Liver (tissue), 9 donors: ENCODE results near the gene HDLBP. TPM values are rescaled to one million over a fixed set of nuclear protein-coding genes. Genes with fewer than 3 reads are reported as not detected.

Experiments
- DNase-seq: peaks from one replicate; pipeline ENCODE4 v3.0.0-alpha.2; 2017; ENCODE audit warnings: low spot score
- H3K27ac ChIP-seq, 2 donors: one replicate each; pipeline ENCODE4 v1.7.0; 2013; ENCODE audit warnings: inconsistent platforms in 2 of 2, low read length in 2 of 2, control low read depth in 1 of 2, low read depth in 1 of 2, mild to moderate bottlenecking in 1 of 2
- H3K27me3 ChIP-seq, 4 donors: one replicate each; pipeline versions ENCODE4 v1.6.1 to v1.7.0; 2013; ENCODE audit warnings: low read length in 3 of 4, inconsistent platforms in 1 of 4, mild to moderate bottlenecking in 1 of 4, moderate library complexity in 1 of 4; ENCODE audit not compliant: control insufficient read depth in 4 of 4, insufficient read depth in 4 of 4
- H3K36me3 ChIP-seq, 4 donors: one replicate each; pipeline versions ENCODE4 v1.6.1 to v1.7.0; 2013; ENCODE audit warnings: low read length in 3 of 4, mild to moderate bottlenecking in 3 of 4, low read depth in 1 of 4, moderate library complexity in 1 of 4; ENCODE audit not compliant: control insufficient read depth in 4 of 4, insufficient read depth in 3 of 4
- H3K4me1 ChIP-seq, 4 donors: one replicate each; pipeline versions ENCODE4 v1.6.1 to v1.7.0; 2013; ENCODE audit warnings: low read length in 3 of 4, mild to moderate bottlenecking in 3 of 4, moderate library complexity in 1 of 4; ENCODE audit not compliant: control insufficient read depth in 4 of 4, insufficient read depth in 4 of 4
- H3K4me3 ChIP-seq, 3 donors: one replicate each; pipeline versions ENCODE4 v1.6.1 to v1.7.0; 2013; ENCODE audit warnings: low read length in 3 of 3, control low read depth in 1 of 3, low read depth in 1 of 3, mild to moderate bottlenecking in 1 of 3
- H3K9ac ChIP-seq, 2 donors: one replicate each; pipeline ENCODE4 v1.7.0; 2013; ENCODE audit warnings: low read length in 2 of 2, mild to moderate bottlenecking in 2 of 2, moderate library complexity in 2 of 2, control low read depth in 1 of 2, low read depth in 1 of 2
- H3K9me3 ChIP-seq, 4 donors: one replicate each; pipeline versions ENCODE4 v1.6.1 to v1.7.0; 2013; ENCODE audit warnings: low read length in 3 of 4; ENCODE audit not compliant: control insufficient read depth in 4 of 4
- EGR1 ChIP-seq, 2 donors: IDR thresholded peaks; 2 replicates each; pipeline ENCODE4 v1.6.1; 2016 to 2018; ENCODE audit warnings: antibody characterized with exemption in 2 of 2, low read depth in 2 of 2
- FOXA1 ChIP-seq: IDR thresholded peaks from 2 replicates; pipeline ENCODE4 v1.6.1; 2016; ENCODE audit warnings: antibody characterized with exemption
- FOXA2 ChIP-seq: IDR thresholded peaks from 2 replicates; pipeline ENCODE4 v1.6.1; 2016; ENCODE audit warnings: antibody characterized with exemption
- GABPA ChIP-seq, 2 donors: IDR thresholded peaks in 1 of 2; conservative IDR thresholded peaks in 1 of 2; 2 replicates each; pipeline ENCODE4 v1.6.1; 2016; ENCODE audit warnings: antibody characterized with exemption in 2 of 2, mild to moderate bottlenecking in 1 of 2, moderate library complexity in 1 of 2
- HNF4A ChIP-seq, 2 donors: conservative IDR thresholded peaks; 2 replicates each; pipeline ENCODE4 v1.6.1; 2016; ENCODE audit warnings: antibody characterized with exemption in 2 of 2, mild to moderate bottlenecking in 2 of 2
- HNF4G ChIP-seq: IDR thresholded peaks from 2 replicates; pipeline ENCODE4 v1.6.1; 2016; ENCODE audit warnings: antibody characterized with exemption
- JUND ChIP-seq, 2 donors: IDR thresholded peaks; 2 replicates each; pipeline ENCODE4 v1.6.1; 2016; ENCODE audit warnings: antibody characterized with exemption in 2 of 2
- NR2F2 ChIP-seq: IDR thresholded peaks from 2 replicates; pipeline ENCODE4 v1.6.1; 2016; ENCODE audit warnings: antibody characterized with exemption
- RAD21 ChIP-seq, 2 donors: IDR thresholded peaks; 2 replicates each; pipeline ENCODE4 v1.6.1; 2016; ENCODE audit warnings: antibody characterized with exemption in 2 of 2, mild to moderate bottlenecking in 2 of 2
- RXRA ChIP-seq, 2 donors: IDR thresholded peaks; 2 replicates each; pipeline ENCODE4 v1.6.1; 2017 to 2018; ENCODE audit warnings: antibody characterized with exemption in 2 of 2, mild to moderate bottlenecking in 1 of 2
- SP1 ChIP-seq: IDR thresholded peaks from 2 replicates; pipeline ENCODE4 v1.6.1; 2018; ENCODE audit warnings: antibody characterized with exemption, mild to moderate bottlenecking
- TAF1 ChIP-seq: conservative IDR thresholded peaks from 2 replicates; pipeline ENCODE4 v1.6.1; 2016; ENCODE audit warnings: antibody characterized with exemption, mild to moderate bottlenecking
- YY1 ChIP-seq: IDR thresholded peaks from 2 replicates; pipeline ENCODE4 v1.6.1; 2016; ENCODE audit warnings: antibody characterized with exemption, mild to moderate bottlenecking
- WGBS: extraction: QIAGEN DNeasy Blood & Tissue Kit; methylation state at CpG from one replicate; pipeline ENCODE4 v1.1.7; 2013; 5-methylcytosine and 5-hydroxymethylcytosine counted together
- polyA plus RNA-seq, 2 donors: library from polyadenylated mRNA; stranded (reverse) in 1 of 2; unstranded in 1 of 2; fragments of 200-250 nt in 1 of 2; fragments of >200 nt in 1 of 2; fragmentation: Nextera tagmentation in 1 of 2; extraction: Ambion mirVana in 1 of 2; gene quantifications; one replicate each; pipeline versions ENCODE4 v1.2.1 to v1.2.3, GENCODE V29; 2013 to 2015
- total RNA-seq, 2 donors: library from RNA; depleted of rRNA; stranded (reverse); fragments of >200 nt; gene quantifications; one replicate each; pipeline ENCODE4 v1.2.3, GENCODE V29; 2014
- TF ChIP-seq, protein P1 (sequence below): IDR thresholded peaks from 2 replicates; pipeline ENCODE4 v1.6.1; 2016; ENCODE audit warnings: antibody characterized with exemption
- TF ChIP-seq, protein P2 (sequence below): IDR thresholded peaks from 2 replicates; pipeline ENCODE4 v1.6.1; 2016; ENCODE audit warnings: antibody characterized with exemption, mild to moderate bottlenecking
- TF ChIP-seq, protein P3 (sequence below): fragments of 150-350 bp; IDR thresholded peaks from 2 replicates; pipeline ENCODE4 v1.5.1; 2017; ENCODE audit warnings: improper control_type of control experiment, low read depth, low read length; ENCODE audit not compliant: missing input control
- TF ChIP-seq, protein P4 (sequence below): IDR thresholded peaks from 2 replicates; pipeline ENCODE4 v1.6.1; 2016; ENCODE audit warnings: antibody characterized with exemption
- TF ChIP-seq, protein P5 (sequence below): IDR thresholded peaks from 2 replicates; pipeline ENCODE4 v1.6.1; 2016; ENCODE audit warnings: antibody characterized with exemption
- donor health status: healthy.
- donor health status: healthy.
- donor health status: healthy.
- donor health status: healthy.
- donor health status: healthy.

Gene HDLBP
- total and polyA plus RNA-seq, 4 donors, result 219 to 580 (median 258) TPM

DNA sequence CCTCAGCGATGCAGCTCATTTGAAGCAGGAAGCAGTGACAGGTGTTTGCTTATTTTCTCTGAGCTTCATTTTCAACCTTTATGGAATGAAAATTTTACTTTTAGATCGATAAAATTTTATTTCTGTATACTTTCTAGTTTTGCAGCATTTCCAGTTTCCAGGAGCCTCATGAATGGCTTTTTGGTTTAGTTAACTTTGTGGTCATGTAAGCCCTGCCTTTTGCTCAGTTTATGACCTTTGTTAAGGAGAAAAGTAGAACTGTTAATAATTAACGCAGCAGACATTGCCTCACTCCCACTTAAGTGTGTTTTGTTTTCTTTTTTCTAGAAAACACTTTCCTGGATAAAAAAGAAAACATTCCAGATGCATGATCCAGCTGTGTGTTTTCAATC lies 36.2 kb upstream of the HDLBP start (continued):
- TF ChIP-seq, protein P1, sequence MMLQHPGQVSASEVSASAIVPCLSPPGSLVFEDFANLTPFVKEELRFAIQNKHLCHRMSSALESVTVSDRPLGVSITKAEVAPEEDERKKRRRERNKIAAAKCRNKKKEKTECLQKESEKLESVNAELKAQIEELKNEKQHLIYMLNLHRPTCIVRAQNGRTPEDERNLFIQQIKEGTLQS, result no peak

DNA sequence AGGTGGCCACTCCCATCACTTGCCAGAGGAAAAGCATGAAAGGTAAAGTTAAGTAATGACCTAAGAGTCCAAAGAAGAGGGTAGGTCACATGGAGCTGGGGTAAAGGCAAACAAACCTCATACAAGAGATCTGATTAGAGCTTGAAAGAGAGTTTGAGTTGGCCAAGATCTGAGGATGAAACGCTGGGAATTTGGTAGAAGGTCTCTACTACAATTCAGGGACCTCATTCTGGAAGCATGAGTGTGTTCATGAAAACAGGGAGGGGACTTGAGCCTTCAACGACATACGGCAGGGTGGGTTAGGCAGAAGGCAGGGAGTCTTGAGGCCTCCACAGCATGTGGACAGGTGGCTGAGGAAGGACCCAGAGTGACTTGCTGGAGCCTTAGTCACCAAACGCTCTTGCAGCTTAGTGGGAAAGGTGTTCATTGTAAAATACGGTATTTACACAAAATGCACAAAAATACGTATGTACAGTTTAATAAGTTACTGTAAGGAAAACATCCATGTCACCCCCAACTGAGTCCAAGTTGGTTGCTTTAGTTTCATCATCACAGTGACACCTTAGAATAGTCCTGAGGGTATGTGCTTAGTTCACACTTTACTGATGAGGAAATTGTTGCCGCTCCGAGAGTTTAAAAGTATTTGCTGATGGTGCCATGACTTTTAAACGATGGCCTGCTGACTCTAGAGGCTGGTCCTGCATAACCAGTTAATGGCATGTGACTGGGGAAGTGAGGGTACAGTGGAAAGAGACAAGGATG lies 35.6 kb upstream of the HDLBP start:
- 41% methylated on average over 9 of the region's 9 CpGs for WGBS
- Histone ChIP-seq H3K9ac (no peak overlapping the region), H3K9me3 (no peaks in the 10 kb centered on the region), H3K4me1 (peaks cover 2 to 40% (median 29%) of the 10 kb centered on the region in 4 donors), H3K27ac (peak overlapping the region in 1 of 2 donors; percentile 77), H3K36me3 (peaks cover 13 to 46% (median 21%) of the 10 kb centered on the region in 4 donors), H3K27me3 (no peaks in the 10 kb centered on the region), H3K4me3 (no peak overlapping the region)
- TF ChIP-seq RAD21 (IDR thresholded peaks at IDR 0.05) (peak in 1 of 2 donors; percentile 21), HNF4G (no peak), JUND (IDR thresholded peaks at IDR 0.05) (peak in 1 of 2 donors; percentile 34), NR2F2 (no peak), RXRA (IDR thresholded peaks at IDR 0.05) (peak; percentile 24 to 54), TAF1 (no peak), GABPA (IDR thresholded peaks at IDR 0.05 in 1 of 2, conservative IDR thresholded peaks at IDR 0.05 in 1 of 2) (no peak), HNF4A (conservative IDR thresholded peaks at IDR 0.05) (peak; percentile 66 to 70), YY1 (no peak), FOXA1 (no peak), EGR1 (IDR thresholded peaks at IDR 0.05; ENCODE audit: low read depth in 2 of 2) (no peak), FOXA2 (peak; percentile 2), SP1 (peak; percentile 30)
- TF ChIP-seq, protein P1, result no peak
- TF ChIP-seq, protein P2, sequence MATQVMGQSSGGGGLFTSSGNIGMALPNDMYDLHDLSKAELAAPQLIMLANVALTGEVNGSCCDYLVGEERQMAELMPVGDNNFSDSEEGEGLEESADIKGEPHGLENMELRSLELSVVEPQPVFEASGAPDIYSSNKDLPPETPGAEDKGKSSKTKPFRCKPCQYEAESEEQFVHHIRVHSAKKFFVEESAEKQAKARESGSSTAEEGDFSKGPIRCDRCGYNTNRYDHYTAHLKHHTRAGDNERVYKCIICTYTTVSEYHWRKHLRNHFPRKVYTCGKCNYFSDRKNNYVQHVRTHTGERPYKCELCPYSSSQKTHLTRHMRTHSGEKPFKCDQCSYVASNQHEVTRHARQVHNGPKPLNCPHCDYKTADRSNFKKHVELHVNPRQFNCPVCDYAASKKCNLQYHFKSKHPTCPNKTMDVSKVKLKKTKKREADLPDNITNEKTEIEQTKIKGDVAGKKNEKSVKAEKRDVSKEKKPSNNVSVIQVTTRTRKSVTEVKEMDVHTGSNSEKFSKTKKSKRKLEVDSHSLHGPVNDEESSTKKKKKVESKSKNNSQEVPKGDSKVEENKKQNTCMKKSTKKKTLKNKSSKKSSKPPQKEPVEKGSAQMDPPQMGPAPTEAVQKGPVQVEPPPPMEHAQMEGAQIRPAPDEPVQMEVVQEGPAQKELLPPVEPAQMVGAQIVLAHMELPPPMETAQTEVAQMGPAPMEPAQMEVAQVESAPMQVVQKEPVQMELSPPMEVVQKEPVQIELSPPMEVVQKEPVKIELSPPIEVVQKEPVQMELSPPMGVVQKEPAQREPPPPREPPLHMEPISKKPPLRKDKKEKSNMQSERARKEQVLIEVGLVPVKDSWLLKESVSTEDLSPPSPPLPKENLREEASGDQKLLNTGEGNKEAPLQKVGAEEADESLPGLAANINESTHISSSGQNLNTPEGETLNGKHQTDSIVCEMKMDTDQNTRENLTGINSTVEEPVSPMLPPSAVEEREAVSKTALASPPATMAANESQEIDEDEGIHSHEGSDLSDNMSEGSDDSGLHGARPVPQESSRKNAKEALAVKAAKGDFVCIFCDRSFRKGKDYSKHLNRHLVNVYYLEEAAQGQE, result no peak
- TF ChIP-seq, protein P3, sequence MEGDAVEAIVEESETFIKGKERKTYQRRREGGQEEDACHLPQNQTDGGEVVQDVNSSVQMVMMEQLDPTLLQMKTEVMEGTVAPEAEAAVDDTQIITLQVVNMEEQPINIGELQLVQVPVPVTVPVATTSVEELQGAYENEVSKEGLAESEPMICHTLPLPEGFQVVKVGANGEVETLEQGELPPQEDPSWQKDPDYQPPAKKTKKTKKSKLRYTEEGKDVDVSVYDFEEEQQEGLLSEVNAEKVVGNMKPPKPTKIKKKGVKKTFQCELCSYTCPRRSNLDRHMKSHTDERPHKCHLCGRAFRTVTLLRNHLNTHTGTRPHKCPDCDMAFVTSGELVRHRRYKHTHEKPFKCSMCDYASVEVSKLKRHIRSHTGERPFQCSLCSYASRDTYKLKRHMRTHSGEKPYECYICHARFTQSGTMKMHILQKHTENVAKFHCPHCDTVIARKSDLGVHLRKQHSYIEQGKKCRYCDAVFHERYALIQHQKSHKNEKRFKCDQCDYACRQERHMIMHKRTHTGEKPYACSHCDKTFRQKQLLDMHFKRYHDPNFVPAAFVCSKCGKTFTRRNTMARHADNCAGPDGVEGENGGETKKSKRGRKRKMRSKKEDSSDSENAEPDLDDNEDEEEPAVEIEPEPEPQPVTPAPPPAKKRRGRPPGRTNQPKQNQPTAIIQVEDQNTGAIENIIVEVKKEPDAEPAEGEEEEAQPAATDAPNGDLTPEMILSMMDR, result no peak
- TF ChIP-seq, protein P4, sequence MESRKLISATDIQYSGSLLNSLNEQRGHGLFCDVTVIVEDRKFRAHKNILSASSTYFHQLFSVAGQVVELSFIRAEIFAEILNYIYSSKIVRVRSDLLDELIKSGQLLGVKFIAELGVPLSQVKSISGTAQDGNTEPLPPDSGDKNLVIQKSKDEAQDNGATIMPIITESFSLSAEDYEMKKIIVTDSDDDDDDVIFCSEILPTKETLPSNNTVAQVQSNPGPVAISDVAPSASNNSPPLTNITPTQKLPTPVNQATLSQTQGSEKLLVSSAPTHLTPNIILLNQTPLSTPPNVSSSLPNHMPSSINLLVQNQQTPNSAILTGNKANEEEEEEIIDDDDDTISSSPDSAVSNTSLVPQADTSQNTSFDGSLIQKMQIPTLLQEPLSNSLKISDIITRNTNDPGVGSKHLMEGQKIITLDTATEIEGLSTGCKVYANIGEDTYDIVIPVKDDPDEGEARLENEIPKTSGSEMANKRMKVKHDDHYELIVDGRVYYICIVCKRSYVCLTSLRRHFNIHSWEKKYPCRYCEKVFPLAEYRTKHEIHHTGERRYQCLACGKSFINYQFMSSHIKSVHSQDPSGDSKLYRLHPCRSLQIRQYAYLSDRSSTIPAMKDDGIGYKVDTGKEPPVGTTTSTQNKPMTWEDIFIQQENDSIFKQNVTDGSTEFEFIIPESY, result no peak
- TF ChIP-seq, protein P5, sequence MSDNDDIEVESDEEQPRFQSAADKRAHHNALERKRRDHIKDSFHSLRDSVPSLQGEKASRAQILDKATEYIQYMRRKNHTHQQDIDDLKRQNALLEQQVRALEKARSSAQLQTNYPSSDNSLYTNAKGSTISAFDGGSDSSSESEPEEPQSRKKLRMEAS, result no peak
- DNase-seq, result no peak
